PC-3 (cell line): Measurements from ENCODE around the gene SLC2A9.

Experiments used
- EZH2 ChIP-seq: fragments of 300-600 bp; sonication (generic); IDR thresholded peaks from one replicate; pipeline ENCODE4 v1.6.1; 2017; ENCODE audit warnings: antibody characterized with exemption, mild to moderate bottlenecking, low read length; ENCODE audit not compliant: unreplicated experiment
- TF ChIP-seq, protein P1 (sequence below): fragments of 300-600 bp; sonication (generic); conservative IDR thresholded peaks from 2 replicates; pipeline ENCODE4 v1.5.1; 2017; ENCODE audit warnings: antibody characterized with exemption, low read depth, mild to moderate bottlenecking, low read length

DNA sequence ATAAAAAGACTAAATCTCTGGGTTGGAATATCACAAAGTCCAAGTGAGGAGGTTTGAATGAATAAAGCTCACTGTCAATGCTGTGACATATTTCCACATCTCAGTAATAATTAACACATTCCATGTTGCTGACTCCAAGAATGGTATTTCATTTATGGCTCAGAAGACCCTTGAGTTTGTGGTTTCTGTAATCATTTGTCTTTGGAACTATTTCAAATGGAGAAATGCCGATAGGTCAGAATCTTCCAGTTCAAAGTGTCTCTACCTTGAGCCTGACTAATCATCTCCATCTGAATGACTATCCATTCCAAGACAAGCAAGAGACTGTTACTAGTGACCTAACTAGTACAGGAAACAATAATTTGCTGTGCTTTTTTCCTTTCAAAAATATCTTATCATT is 24.2 kb upstream of the SLC2A9 start:
- TF ChIP-seq, protein P1, sequence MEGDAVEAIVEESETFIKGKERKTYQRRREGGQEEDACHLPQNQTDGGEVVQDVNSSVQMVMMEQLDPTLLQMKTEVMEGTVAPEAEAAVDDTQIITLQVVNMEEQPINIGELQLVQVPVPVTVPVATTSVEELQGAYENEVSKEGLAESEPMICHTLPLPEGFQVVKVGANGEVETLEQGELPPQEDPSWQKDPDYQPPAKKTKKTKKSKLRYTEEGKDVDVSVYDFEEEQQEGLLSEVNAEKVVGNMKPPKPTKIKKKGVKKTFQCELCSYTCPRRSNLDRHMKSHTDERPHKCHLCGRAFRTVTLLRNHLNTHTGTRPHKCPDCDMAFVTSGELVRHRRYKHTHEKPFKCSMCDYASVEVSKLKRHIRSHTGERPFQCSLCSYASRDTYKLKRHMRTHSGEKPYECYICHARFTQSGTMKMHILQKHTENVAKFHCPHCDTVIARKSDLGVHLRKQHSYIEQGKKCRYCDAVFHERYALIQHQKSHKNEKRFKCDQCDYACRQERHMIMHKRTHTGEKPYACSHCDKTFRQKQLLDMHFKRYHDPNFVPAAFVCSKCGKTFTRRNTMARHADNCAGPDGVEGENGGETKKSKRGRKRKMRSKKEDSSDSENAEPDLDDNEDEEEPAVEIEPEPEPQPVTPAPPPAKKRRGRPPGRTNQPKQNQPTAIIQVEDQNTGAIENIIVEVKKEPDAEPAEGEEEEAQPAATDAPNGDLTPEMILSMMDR, result no peak
- no peak for TF ChIP-seq EZH2
